ENCODE data around the gene RASSF8.

- TF ChIP-seq CTCF (IDR thresholded peaks at IDR 0.05; ENCODE audit: low read depth, low read length) (no peak), EZH2phosphoT487 (IDR thresholded peaks at IDR 0.05; ENCODE audit: low read depth) (no peak)
Observed at GRCh38 chr12:26058818-26059217, 100.3 kb downstream of the RASSF8 start.
